HepG2 (cell line): ENCODE results near the gene COX7C. TPM values are rescaled to one million over a fixed set of nuclear protein-coding genes. Genes with fewer than 3 reads are reported as not detected.

Experiments used
- ATAC-seq: fragments of 200-7000 bp; cut with Tn5 transposase; 3 replicates; pipeline ENCODE4 v1.9.1; 2020; ENCODE audit warnings: mild to moderate bottlenecking, moderate library complexity
- BruUV-seq: library from RNA; stranded (reverse); fragments of 400-500 nt; replicated peaks from 2 replicates; lab custom pipeline; 2021; lab: Mats Ljungman, UMichigan
- CTCF ChIA-PET: fragments of 300-600 bp; formaldehyde crosslinking; extraction: SDS; loops from one replicate; lab custom pipeline; 2021; ENCODE audit warnings: low total read pairs, inconsistent platforms, low intra/inter-chr PET ratio; lab: Yijun Ruan, JAX
- POLR2A ChIA-PET: fragments of 350-600 bp; sonication (Branson Sonifier 250); formaldehyde crosslinking; loops from one replicate; lab custom pipeline; 2020; ENCODE audit warnings: antibody characterized with exemption, inconsistent platforms; lab: Yijun Ruan, JAX
- DNase-seq: peaks from one replicate; pipeline ENCODE4 v3.0.0-alpha.2; 2015; ENCODE audit warnings: low spot score
- FAIRE-seq: peaks from 3 replicates; lab custom pipeline; 2011; peaks lifted over from hg19 to GRCh38; lab: Jason Lieb, UNC
- H2AFZ ChIP-seq: one replicate; pipeline ENCODE4 v1.6.1; 2011; ENCODE audit warnings: low read length, inconsistent platforms
- H3K27ac ChIP-seq: fragments of 300-600 bp; 3 replicates; pipeline ENCODE4 v1.8.0; 2011; ENCODE audit warnings: mixed run types, mild to moderate bottlenecking, mixed read lengths, low read length, inconsistent platforms; ENCODE audit not compliant: insufficient read depth; ENCODE audit errors: extremely low read length
- H3K27me3 ChIP-seq, 2 experiments: fragments of 200-600 bp in 1 of 2; 2 replicates in 1 of 2; 3 replicates in 1 of 2; pipeline versions ENCODE4 v1.6.0 to v1.8.0; 2011; ENCODE audit warnings: low read length in 2 of 2, mild to moderate bottlenecking in 2 of 2, moderate library complexity in 2 of 2, inconsistent platforms in 1 of 2; ENCODE audit not compliant: insufficient read depth in 2 of 2, control insufficient read depth in 1 of 2
- H3K36me3 ChIP-seq, 2 experiments: fragments of 200-600 bp in 1 of 2; replicated peaks in 1 of 2; 2 replicates in 1 of 2; 3 replicates in 1 of 2; pipeline versions ENCODE4 v1.5.1 to v1.8.0; 2011; ENCODE audit warnings: low read length in 2 of 2, inconsistent platforms in 1 of 2; ENCODE audit not compliant: insufficient read depth in 2 of 2, control insufficient read depth in 1 of 2
- H3K4me1 ChIP-seq: 2 replicates; pipeline ENCODE4 v1.5.1; 2012; ENCODE audit warnings: low read length, inconsistent platforms; ENCODE audit not compliant: insufficient read depth
- H3K4me2 ChIP-seq: 2 replicates; pipeline ENCODE4 v1.6.0; 2011; ENCODE audit warnings: low read depth, low read length, inconsistent platforms
- H3K4me3 ChIP-seq, 3 experiments: fragments of 200-600 bp in 1 of 3; sonication (generic), shearing (Covaris generic) in 1 of 3; replicated peaks in 1 of 3; 2 replicates each; pipeline ENCODE4 v1.5.1; 2011 to 2016; ENCODE audit warnings: low read length in 3 of 3, inconsistent platforms in 2 of 3, low read depth in 2 of 3, mild to moderate bottlenecking in 2 of 3, control low read depth in 1 of 3, mixed read lengths in 1 of 3; ENCODE audit not compliant: insufficient read depth in 1 of 3
- H3K79me2 ChIP-seq: one replicate; pipeline ENCODE4 v1.6.1; 2011; ENCODE audit warnings: low read length, inconsistent platforms; ENCODE audit not compliant: insufficient read depth
- H3K9ac ChIP-seq: 2 replicates; pipeline ENCODE4 v1.6.0; 2011; ENCODE audit warnings: mild to moderate bottlenecking, low read depth, low read length, inconsistent platforms; ENCODE audit not compliant: insufficient read depth
- H3K9me3 ChIP-seq: 2 replicates; pipeline ENCODE4 v1.5.1; 2012; ENCODE audit warnings: mild to moderate bottlenecking, low read length
- H4K20me1 ChIP-seq: 2 replicates; pipeline ENCODE4 v1.6.0; 2011; ENCODE audit warnings: inconsistent platforms, mild to moderate bottlenecking, low read length, moderate library complexity; ENCODE audit not compliant: insufficient read depth
- ARID4A ChIP-seq: sonication (generic); formaldehyde crosslinking; IDR thresholded peaks from 2 replicates; pipeline ENCODE4 v1.5.0; 2020; ENCODE audit warnings: mild to moderate bottlenecking, missing genetic modification reagents, borderline replicate concordance
- MAFF ChIP-seq: IDR thresholded peaks from 2 replicates; pipeline ENCODE4 v1.6.1; 2011; ENCODE audit warnings: low read depth, low read length, improper control_type of control experiment
- MAFK ChIP-seq, 2 experiments: IDR thresholded peaks in 1 of 2; conservative IDR thresholded peaks in 1 of 2; 2 replicates each; pipeline ENCODE4 v1.6.1; 2011; ENCODE audit warnings: improper control_type of control experiment in 2 of 2, low read length in 2 of 2
- SMAD3 ChIP-seq: sonication (generic); formaldehyde crosslinking; IDR thresholded peaks from 2 replicates; pipeline ENCODE4 v1.4.0; 2020; ENCODE audit warnings: missing genetic modification reagents
- WGBS: methylation state at CpG from one replicate; pipeline ENCODE4 v1.1.6; 2017; ENCODE audit warnings: low lambda C conversion rate; 5-methylcytosine and 5-hydroxymethylcytosine counted together
- in situ Hi-C: cut with HindIII; loops from 2 replicates; pipeline ENCODE4 v1.10.0; 2017; ENCODE audit warnings: low pct_unique_long_range_greater_than_20kb; ENCODE audit not compliant: extremely low pct_ligation_motif_present
- intact Hi-C: fragments of 100-400 bp; cut with micrococcal nuclease; formaldehyde crosslinking; loops from one replicate; pipeline ENCODE4 v1.10.0; 2022; ENCODE audit not compliant: unreplicated experiment
- polyA plus RNA-seq, 8 experiments: library from polyadenylated mRNA; depleted of rRNA in 3 of 8; stranded (reverse) in 7 of 8; unstranded in 1 of 8; fragments of >200 nt; fragmentation: Illumina TruSeq in 4 of 8; extraction: Trizol in 4 of 8; gene quantifications; 2 replicates each; pipeline versions ENCODE4 v1.2.1 to v1.2.3, GENCODE V29; 2011 to 2016; ENCODE audit warnings: low read depth in 4 of 8, missing spikeins in 1 of 8, mixed read lengths in 1 of 8; ENCODE audit not compliant: insufficient read depth in 1 of 8
- total RNA-seq, 5 experiments: library from RNA; depleted of rRNA; stranded (reverse); fragments of >200 nt; fragmentation: Illumina TruSeq; extraction: Trizol; gene quantifications; 2 replicates each; pipeline ENCODE4 v1.2.3, GENCODE V29; 2016; ENCODE audit warnings: low read depth in 1 of 5

COX7C gene
- total and polyA plus RNA-seq, 2 of the 13 experiments (the other 11 are each of a cell fraction or from before 2014, with no cell fraction given), result 538 to 635 TPM

GRCh38 chr5:86664173-86664572 lies 46.4 kb downstream of the COX7C start:
- no TSS peak for BruUV-seq
- 0% methylated on average over 2 of the region's 2 CpGs for WGBS
- ChIA-PET CTCF (no interaction called here), POLR2A (no interaction called here)
- intact Hi-C loops, result no loop called here
- Histone ChIP-seq H4K20me1 (no peaks in the 10 kb centered on the region), H3K4me3 (no peak overlapping the region), H3K9ac (no peak overlapping the region), H2AFZ (no peak overlapping the region), H3K36me3 (no peaks in the 10 kb centered on the region), H3K79me2 (no peaks in the 10 kb centered on the region), H3K27ac (no peak overlapping the region), H3K9me3 (no peaks in the 10 kb centered on the region), H3K4me1 (no peaks in the 10 kb centered on the region), H3K4me2 (no peak overlapping the region), H3K27me3 (no peaks in the 10 kb centered on the region)
- ATAC-seq (no peak), DNase-seq (no peak), FAIRE-seq (no peak)
- TF ChIP-seq MAFF (peak; percentile 59; the same call in 1 of the 2 replicates), MAFK (conservative IDR thresholded peaks at IDR 0.05 in 1 of 2, IDR thresholded peaks at IDR 0.05 in 1 of 2; ENCODE audit: low read length in 2 of 2) (peak; percentile 54 to 76), SMAD3 (CRISPR knock-in tag) (no peak), ARID4A (CRISPR knock-in tag) (no peak)
- in situ Hi-C loops, result no loop called here
